SK-N-SH (cell line): ENCODE results near the gene POLE2. TPM values are rescaled to one million over a fixed set of nuclear protein-coding genes. Genes with fewer than 3 reads are reported as not detected.

Experiments
- polyA plus RNA-seq, 3 experiments: library from polyadenylated mRNA; depleted of rRNA; stranded (reverse); fragments of >200 nt; gene quantifications; 2 replicates each; pipeline ENCODE4 v1.2.3, GENCODE V29; 2012
- small RNA-seq, 7 experiments: library from RNA; depleted of rRNA; stranded (forward); fragments of <200 nt; gene quantifications; one replicate each; pipeline ENCODE3, GENCODE V24; 2012

Gene POLE2
- polyA plus RNA-seq, 1 of the 3 experiments (the other 2 are of a cell fraction), result 8.5 TPM

Small RNA genes lying within 50 kb of the gene (small RNA-seq; reads per million reads assigned to genes)
- gene AL139099.3 (0 reads per million in 7 experiments), gene RNU6ATAC30P (0 to 0.13 (median 0) reads per million in 7 experiments)

Other genes starting within 250 kb of the POLE2 start
- gene RPS29, start 101.8 kb downstream of the POLE2 start, polyA plus RNA-seq (2012; rRNA removed), result 11,220 and 15,074 TPM in 2 replicates
- 9.3 and 9.5 TPM in 2 replicates for gene LRR1, start 89.3 kb downstream of the POLE2 start, polyA plus RNA-seq (2012; rRNA removed)
- gene RPL36AL, start 67.6 kb downstream of the POLE2 start, polyA plus RNA-seq (2012; rRNA removed), result 260 and 337 TPM in 2 replicates
- gene MGAT2, start 67.4 kb downstream of the POLE2 start, polyA plus RNA-seq (2012; rRNA removed), result 20.6 and 22.0 TPM in 2 replicates
- gene DNAAF2, start 53.0 kb downstream of the POLE2 start, polyA plus RNA-seq (2012; rRNA removed), result 8.9 and 9.9 TPM in 2 replicates
- 0.31 and 0.60 TPM in 2 replicates for gene KLHDC1, start 4.9 kb upstream of the POLE2 start, polyA plus RNA-seq (2012; rRNA removed)
- gene KLHDC2, start 79.9 kb upstream of the POLE2 start, polyA plus RNA-seq (2012; rRNA removed), result 41.1 and 52.0 TPM in 2 replicates
- gene NEMF, start 164.6 kb upstream of the POLE2 start, polyA plus RNA-seq (2012; rRNA removed), result 14.0 and 15.4 TPM in 2 replicates
- gene ARF6, start 204.9 kb upstream of the POLE2 start, polyA plus RNA-seq (2012; rRNA removed), result 32.2 and 45.2 TPM in 2 replicates